Measurements from ENCODE around the gene BRPF3. TPM values are rescaled to one million over a fixed set of nuclear protein-coding genes. Genes with fewer than 3 reads are reported as not detected.

The BRPF3 gene
- total RNA-seq, 1 donor from 2014 or later = 37.8 TPM

DNA sequence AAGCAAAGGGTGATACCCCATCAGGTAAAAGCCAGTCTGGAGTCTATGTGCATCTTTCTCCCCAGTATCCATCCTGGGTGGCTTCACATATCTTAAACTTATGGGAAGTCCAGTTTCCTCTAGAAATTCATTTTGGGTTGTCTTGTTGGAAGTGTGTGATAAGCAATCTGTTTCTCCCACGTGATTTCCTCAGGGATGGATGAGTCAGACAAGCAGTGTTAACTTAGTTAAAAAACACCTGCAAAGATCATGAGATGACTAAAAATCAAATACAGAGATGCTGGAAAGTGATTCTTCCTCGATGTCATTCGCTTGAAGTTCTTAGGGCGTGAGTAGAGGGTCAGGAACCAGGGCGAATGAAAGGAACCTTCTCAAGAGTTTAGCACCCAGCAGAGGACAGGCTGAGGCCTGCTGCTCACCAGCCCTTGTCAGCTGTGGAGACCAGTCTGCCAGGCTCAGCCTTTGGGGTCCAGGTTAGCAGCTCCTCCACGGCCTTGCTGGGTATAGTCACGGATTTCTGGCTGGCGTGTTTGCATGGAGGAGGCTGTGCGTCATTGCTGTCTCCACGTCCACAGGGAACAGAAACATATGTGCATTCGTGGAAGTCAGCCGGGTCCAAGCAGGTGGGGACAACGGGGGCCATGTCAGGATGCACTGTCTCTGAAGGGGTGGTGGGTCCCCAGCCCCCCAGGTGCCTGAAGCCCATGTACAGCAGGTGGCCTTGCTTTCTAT is 70.5 kb downstream of the BRPF3 start:
- Histone ChIP-seq H3K27me3 (no peaks in the 10 kb centered on the region), H3K27ac (no peak overlapping the region), H3K9me3 (peaks cover 7% of the 10 kb centered on the region), H3K4me3 (no peak overlapping the region), H3K4me1 (no peaks in the 10 kb centered on the region), H3K36me3 (no peaks in the 10 kb centered on the region)
- intact Hi-C loops (cut with DNase I) = no loop called here
- DNase-seq (no peak), ATAC-seq (no peak)
- TF ChIP-seq, protein P1, sequence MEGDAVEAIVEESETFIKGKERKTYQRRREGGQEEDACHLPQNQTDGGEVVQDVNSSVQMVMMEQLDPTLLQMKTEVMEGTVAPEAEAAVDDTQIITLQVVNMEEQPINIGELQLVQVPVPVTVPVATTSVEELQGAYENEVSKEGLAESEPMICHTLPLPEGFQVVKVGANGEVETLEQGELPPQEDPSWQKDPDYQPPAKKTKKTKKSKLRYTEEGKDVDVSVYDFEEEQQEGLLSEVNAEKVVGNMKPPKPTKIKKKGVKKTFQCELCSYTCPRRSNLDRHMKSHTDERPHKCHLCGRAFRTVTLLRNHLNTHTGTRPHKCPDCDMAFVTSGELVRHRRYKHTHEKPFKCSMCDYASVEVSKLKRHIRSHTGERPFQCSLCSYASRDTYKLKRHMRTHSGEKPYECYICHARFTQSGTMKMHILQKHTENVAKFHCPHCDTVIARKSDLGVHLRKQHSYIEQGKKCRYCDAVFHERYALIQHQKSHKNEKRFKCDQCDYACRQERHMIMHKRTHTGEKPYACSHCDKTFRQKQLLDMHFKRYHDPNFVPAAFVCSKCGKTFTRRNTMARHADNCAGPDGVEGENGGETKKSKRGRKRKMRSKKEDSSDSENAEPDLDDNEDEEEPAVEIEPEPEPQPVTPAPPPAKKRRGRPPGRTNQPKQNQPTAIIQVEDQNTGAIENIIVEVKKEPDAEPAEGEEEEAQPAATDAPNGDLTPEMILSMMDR (IDR thresholded peaks at IDR 0.05) = no peak

DNA sequence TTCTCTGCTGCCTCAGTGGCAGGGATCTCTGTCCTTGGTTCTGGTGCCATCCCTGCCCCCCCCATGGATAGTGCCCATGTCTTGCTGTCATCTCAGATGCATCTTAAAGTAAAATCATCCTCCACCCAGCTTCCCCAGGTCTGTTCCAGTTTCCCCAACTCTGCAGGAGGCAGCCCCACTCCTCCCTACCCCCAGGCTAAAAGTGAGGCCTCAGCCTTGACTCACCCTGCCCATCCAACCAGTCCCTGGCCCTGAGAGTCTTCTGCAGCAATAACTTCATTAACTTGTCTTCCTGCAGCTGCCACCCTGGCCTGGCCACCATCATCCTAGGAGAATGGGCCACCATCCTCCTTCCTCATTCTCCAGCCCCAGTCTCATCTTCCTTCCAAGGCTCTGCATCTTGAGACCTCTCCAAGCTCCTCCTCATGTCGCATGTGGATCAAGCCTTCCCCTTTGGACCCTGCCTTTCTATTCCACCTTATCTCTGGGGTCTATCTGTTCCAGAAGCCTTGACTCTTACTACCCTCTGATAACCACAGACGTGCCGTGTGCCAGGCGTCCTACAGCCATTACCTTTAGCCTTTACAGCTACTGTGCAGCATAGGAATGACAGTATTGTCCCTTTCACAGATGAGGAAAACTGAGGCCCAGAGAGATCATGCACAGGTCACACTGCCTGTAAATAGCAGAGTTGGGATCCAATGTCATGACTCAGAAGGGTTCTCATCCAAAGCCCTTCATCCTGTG is 71.4 kb downstream of the BRPF3 start:
- peaks cover 7% of the 10 kb centered on the region for H3K9me3 ChIP-seq
- H3K4me1 ChIP-seq = no peaks in the 10 kb centered on the region
- H3K4me3 ChIP-seq = no peak overlapping the region
- H3K36me3 ChIP-seq = no peaks in the 10 kb centered on the region
- H3K27ac ChIP-seq = no peak overlapping the region
- peaks cover 7% of the 10 kb centered on the region for H3K27me3 ChIP-seq
- TF ChIP-seq, protein P1 (IDR thresholded peaks at IDR 0.05) = no peak
- intact Hi-C loops (cut with DNase I) = no loop called here
- no peak for ATAC-seq
- no peak for DNase-seq

GRCh38 chr6:36268478-36269275 is 72.1 kb downstream of the BRPF3 start:
- no peak for DNase-seq
- H3K36me3 ChIP-seq = no peaks in the 10 kb centered on the region
- intact Hi-C loops (cut with DNase I) = no loop called here
- H3K4me1 ChIP-seq = no peaks in the 10 kb centered on the region
- H3K4me3 ChIP-seq = no peak overlapping the region
- H3K27me3 ChIP-seq = peaks cover 11% of the 10 kb centered on the region
- no peak overlapping the region for H3K27ac ChIP-seq
- peaks cover 7% of the 10 kb centered on the region for H3K9me3 ChIP-seq
- TF ChIP-seq, protein P1 (IDR thresholded peaks at IDR 0.05) = no peak
- ATAC-seq = peak; percentile 53

- H3K9me3 ChIP-seq = peaks cover 7% of the 10 kb centered on the region
- no peak within 1 kb of the TSS for H3K4me3 ChIP-seq
- H3K4me1 ChIP-seq = no peaks in the 10 kb centered on the region
- no peaks in the 10 kb centered on the region for H3K36me3 ChIP-seq
- no peak within 1 kb of the TSS for H3K27ac ChIP-seq
- H3K27me3 ChIP-seq = peaks cover 15% of the 10 kb centered on the region
- intact Hi-C loops (cut with DNase I) = no loop called here
- DNase-seq (no peak), ATAC-seq (no peak)
- TF ChIP-seq, protein P1 (IDR thresholded peaks at IDR 0.05) = no peak
These were observed 73.5 kb downstream of the BRPF3 start, which contains the start of gene PNPLA1 for GRCh38 chr6:36269834-36270705. PNPLA1 (plus strand) TSS chr6:36270060; CDS start chr6:36270460, 400 bp downstream.

DNA sequence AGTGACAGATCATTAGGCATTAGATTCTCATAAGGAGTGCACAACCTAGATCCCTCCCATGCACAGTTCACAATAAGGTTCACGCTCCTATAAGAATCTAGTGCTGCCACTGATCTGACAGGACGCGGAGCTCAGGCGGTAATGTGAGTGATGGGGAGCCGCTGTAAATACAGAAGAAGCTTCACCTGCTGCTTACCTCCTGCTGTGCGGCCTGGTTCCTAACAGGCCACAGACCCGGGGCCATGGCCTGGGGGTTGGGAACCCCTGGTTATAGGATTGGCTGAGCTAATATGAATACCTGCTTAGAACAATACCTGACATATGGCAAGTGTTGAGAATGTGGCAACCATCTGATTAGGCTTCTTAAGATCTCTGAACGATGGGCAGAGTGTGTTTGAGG is 75.7 kb downstream of the BRPF3 start:
- Histone ChIP-seq H3K9me3 (no peaks in the 10 kb centered on the region), H3K36me3 (no peaks in the 10 kb centered on the region), H3K27me3 (peaks cover 15% of the 10 kb centered on the region), H3K27ac (no peak overlapping the region), H3K4me1 (no peaks in the 10 kb centered on the region), H3K4me3 (no peak overlapping the region)
- intact Hi-C loops (cut with DNase I) = no loop called here
- ATAC-seq (no peak), DNase-seq (no peak)
- TF ChIP-seq, protein P1 (IDR thresholded peaks at IDR 0.05) = no peak
